ENCODE measurements around the gene CRYGD. TPM values are rescaled to one million over a fixed set of nuclear protein-coding genes. Genes with fewer than 3 reads are reported as not detected.
"Not testable (repeated sequence)": the region's sequence is repeated elsewhere in the genome, so short reads cannot be mapped to it uniquely, and the experiment has no call there.

The CRYGD gene
- total RNA-seq, 1 experiment from 2014 or later = not detected

DNA sequence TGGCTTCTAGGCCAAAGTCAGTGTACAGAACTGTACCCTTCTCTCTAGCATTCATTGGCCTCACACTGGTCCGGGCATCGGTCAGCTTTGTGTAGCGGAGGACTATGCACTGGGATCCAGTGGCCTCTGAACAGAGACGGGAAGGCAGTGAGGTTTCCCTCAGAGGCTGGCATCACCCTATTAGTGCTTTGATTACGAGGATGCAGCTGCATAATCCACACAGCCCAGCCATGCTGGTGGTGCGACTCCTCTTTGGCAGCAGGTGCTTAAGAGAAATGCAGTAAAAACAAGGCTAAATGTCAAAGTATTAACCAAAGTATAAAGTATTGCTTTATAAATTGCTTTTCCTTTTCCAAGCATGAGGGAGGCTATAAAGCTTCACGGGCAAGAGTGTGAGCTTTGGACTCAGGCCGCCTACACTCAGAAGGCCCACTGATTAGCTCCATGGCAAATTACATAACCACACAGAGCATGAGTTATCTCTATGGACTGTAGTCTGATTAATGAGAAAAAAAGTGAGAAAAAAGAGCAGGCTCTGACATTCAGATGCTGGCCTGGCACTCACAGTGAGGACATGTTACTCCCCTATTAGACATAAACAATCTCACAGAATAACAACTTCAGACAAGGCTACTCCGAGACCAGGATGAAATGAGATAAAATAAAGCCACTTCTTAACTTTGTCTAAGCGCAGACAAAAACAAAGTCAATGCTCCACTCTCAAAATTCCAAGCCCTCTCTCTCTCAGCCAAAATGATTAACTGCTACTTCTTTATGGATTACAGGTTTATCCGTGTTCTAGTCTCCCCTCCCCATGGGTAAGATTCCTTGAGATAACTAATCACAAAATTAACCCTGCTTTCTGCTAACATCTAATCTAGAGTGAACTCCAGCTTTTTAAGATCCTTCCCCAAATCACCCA lies 11.7 kb upstream of the CRYGD start:
- no peak for DNase-seq (ENCODE audit: low read depth)
- in situ Hi-C loops (cut with HindIII; ENCODE audit: low pct_unique_long_range_greater_than_20kb, low sequenced_read_pairs) = no loop called here

DNA sequence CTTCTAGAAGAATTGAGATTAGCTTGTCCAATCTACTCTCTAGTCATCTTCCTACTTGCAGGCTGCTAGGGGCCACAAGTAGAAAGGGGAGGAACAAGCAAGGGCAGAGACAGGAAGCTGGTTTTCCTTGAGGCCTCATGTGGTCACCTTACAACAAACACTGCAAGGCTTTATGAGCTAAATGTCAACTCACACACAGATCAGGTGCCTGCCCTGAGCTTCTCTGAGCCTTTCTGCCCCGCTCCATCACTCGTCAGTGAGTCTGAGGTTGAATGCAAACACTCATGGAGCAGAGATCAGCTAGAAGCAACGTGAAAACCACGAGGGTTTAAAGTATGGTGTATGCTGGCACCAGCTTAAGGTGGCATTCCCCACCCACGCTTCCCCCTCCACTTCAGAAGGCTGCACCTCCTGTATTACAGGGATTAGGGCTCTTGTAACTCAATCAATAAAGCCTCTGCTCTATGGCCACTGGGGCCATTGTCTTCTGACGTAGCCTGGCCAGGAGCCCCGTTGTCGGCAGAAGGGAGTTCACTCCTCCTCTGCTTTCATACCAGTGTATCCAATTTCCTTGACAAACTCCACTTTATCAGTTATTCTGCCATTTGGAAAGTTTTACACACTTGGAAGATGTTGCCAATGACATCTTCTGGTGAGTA lies 10.7 kb upstream of the CRYGD start:
- in situ Hi-C loops (cut with HindIII; ENCODE audit: low pct_unique_long_range_greater_than_20kb, low sequenced_read_pairs) = no loop called here
- DNase-seq (ENCODE audit: low read depth) = no peak

DNA sequence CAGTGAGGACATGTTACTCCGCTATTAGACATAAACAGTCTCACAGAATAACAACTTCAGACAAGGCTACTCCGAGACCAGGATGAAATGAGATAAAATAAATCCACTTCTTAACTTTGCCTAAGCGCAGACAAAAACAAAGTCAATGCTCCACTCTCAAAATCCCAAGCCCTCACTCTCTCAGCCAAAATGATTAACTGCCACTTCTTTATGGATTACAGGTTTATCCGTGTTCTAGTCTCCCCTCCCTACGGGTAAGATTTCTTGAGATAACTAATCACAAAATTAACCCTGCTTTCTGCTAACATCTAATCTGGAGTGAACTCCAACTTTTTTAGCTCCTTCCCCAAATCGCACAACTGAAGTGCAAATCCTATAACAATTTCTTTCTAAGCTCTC lies 6.4 kb upstream of the CRYGD start:
- in situ Hi-C loops (cut with HindIII; ENCODE audit: low pct_unique_long_range_greater_than_20kb, low sequenced_read_pairs) = no loop called here
- DNase-seq (ENCODE audit: low read depth) = no peak

DNA sequence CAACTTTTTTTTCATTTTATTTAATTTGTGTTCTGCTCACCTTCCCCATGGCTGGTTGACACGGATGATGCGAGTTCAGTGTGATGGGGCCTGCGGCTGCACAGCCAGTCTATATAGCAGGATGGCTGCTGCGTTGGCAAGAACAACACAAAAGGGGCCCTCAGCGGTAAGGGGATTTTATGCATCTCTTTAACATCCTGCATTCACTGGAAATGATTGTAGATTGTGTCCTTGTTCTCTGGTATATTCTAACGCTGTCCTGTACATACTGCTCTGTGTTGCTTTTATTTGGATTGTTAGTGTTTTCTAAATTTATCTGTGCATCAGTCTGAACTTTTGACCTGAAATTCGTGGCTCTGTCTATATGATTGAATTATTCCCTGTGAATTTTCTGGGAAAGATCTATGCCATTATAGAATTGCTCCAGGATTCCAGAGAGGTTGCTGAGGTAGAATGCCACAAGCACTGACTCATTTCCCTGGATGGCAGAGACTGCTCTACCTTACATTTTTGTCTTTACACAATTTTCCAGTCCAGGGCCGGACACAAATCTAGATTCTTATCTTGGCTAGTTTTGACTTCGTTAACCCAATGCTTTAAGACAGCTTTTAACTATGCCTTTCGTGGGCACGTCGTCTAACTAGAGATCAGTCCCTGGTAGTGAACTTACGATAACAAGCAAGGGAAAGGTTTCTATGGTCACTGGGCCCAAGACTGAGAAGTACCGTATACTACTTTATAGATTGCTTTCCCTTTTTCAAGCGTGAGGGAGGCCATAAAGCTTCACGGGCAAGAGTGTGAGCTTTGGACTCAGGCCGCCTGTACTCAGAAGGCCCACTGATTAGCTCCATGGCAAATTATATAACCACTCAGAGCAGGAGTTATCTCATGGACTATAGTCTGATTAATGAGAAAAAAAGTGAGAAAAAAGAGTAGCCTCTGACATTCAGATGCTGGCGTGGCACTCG lies 5.7 kb upstream of the CRYGD start, which contains the start of gene CRYGC:
Gene CRYGC (minus strand): TSS at position 85 of the 968 bp plus-strand sequence. CDS start 36 bp downstream, at position 49.
- no peak for DNase-seq (ENCODE audit: low read depth)
- in situ Hi-C loops (cut with HindIII; ENCODE audit: low pct_unique_long_range_greater_than_20kb, low sequenced_read_pairs) = no loop called here

DNA sequence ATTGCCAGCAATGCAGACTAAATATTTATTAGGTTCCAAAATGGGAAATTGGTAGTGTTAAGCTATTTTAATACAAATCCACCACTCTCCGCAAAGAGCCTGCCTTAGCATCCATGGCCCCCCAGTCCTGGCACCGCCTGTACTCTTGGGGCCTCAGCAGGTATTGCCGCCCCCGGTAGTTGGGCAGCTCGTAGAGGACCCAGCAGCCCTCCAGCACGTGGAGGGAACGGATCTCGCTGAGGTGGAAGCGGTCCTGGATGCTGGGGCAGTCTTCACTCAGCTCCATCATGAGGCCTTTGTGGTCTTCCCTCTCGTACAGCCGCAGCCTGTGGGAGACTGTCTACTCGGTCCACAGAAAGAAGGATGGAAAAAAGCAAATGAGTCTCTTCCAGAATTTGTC lies 3.8 kb upstream of the CRYGD start:
- in situ Hi-C loops (cut with HindIII; ENCODE audit: low pct_unique_long_range_greater_than_20kb, low sequenced_read_pairs) = no loop called here
- no peak for DNase-seq (ENCODE audit: low read depth)

DNA sequence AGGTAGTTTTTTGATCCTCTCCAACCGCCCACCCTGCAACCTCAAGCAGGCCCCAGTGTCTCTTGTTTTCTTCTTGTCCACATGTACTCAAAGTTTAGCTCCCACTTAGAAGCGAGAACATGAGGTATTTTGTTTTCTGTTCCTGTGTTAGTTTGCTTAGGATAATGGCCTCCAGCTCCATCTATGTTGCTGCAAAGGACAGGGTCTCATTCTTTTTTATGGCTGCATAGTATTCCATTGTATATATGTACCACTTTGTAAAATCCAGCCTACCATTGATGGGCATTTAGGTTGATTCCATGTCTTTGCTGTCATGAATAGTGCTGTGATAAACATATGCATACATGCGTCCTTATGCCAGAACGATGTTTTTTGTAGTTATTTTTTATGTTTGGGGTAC lies 2.8 kb upstream of the CRYGD start:
- in situ Hi-C loops (cut with HindIII; ENCODE audit: low pct_unique_long_range_greater_than_20kb, low sequenced_read_pairs) = no loop called here
- no peak for DNase-seq (ENCODE audit: low read depth)

DNA sequence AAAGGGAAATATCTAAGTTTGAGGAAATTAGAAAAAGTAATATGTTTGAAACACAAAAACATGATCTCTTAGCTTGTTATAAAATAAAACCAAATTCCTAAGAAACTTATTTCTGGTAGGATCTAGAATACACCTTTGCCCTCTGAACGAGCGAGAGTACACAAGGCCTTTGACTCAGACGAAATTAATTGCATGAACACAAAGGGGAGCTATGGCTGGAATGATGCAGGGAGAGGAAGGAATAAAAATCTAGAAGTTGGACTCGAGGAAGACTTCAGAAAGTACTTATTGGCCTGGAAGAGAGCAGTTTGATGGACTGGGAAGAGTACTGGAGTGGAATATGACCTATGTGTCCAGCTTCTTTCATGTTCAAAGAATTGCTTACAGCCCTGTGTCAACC lies 927 bp upstream of the CRYGD start:
- DNase-seq (ENCODE audit: low read depth) = no peak
- in situ Hi-C loops (cut with HindIII; ENCODE audit: low pct_unique_long_range_greater_than_20kb, low sequenced_read_pairs) = no loop called here

DNA sequence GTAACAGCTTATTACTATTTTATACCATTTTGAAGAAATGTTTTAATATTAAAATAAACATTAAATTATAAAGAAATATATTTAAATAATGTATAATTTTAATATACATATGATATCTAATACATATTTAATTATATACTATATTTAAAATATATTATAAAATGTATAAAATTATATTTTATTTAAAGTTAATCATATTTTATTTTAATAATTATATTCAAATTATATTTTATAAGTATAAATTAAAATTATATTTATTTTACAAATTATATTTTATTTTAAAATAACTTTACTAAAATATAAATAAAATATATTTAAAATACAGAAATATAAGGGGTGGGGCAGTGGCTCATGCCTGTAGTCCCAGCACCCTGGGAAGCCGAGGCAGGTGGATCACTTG lies 2.1 kb downstream of the CRYGD start:
- in situ Hi-C loops (cut with HindIII; ENCODE audit: low pct_unique_long_range_greater_than_20kb, low sequenced_read_pairs) = no loop called here
- DNase-seq (ENCODE audit: low read depth) = no peak

DNA sequence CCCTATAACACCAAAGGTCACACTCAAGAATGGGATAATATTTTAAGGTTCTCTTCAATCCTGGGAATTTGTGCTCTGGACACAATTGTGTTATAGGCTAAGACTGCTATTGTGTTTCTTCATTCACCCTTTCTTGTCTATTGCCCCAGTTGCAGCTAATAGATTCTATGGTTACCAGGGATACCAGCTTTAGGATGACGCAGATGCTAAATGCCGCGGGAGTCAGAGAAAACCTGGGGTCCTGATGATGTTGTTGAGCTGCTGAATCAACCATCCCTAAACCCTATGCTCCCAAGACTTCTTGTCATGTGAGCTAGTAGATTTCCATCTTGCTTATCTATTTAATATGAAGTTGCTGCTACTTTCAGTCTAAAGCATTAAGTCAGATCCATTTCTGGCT lies 5.4 kb downstream of the CRYGD start:
- in situ Hi-C loops (cut with HindIII; ENCODE audit: low pct_unique_long_range_greater_than_20kb, low sequenced_read_pairs) = no loop called here
- no peak for DNase-seq (ENCODE audit: low read depth)

DNA sequence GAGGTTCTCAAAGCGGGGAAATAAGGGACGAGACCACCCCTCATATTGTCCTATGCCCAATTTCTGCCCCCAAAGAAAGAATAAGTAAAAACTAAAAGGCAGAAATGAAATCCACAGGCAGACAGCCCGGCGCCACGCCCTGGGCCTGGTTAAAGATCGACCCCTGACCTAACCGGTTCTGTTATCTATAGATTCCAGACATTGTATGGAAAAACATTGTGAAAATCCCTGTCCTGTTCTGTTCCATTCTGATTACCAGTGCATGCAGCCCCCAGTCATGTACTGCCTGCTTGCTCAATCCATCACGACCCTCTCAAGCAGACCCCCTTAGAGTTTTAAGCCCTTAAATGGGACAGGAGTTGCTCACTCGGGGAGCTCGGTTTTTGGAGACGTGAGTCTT lies 6.9 kb downstream of the CRYGD start:
- in situ Hi-C loops (cut with HindIII; ENCODE audit: low pct_unique_long_range_greater_than_20kb, low sequenced_read_pairs); DNase-seq (ENCODE audit: low read depth): not testable (repeated sequence)

DNA sequence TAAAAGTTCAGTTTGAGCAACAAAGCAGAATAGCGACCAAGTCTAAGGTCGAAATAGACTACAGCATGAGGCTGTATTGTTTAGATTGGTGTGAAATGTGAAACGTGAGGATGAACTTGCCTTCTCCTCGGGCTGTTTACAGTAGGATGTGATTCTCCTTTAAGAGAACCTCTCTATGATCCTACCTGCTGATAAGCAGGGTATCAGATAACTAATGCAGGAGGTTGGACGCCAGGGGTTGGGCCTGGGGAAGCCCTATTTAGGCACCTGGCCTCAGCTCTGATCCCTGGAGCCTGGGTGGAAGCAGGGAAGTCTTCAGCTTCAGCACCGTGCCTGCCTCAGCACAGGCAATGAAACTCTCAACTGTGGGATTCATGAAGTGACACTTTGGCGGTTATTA lies 11.4 kb downstream of the CRYGD start:
- in situ Hi-C loops (cut with HindIII; ENCODE audit: low pct_unique_long_range_greater_than_20kb, low sequenced_read_pairs) = no loop called here
- no peak for DNase-seq (ENCODE audit: low read depth)

DNA sequence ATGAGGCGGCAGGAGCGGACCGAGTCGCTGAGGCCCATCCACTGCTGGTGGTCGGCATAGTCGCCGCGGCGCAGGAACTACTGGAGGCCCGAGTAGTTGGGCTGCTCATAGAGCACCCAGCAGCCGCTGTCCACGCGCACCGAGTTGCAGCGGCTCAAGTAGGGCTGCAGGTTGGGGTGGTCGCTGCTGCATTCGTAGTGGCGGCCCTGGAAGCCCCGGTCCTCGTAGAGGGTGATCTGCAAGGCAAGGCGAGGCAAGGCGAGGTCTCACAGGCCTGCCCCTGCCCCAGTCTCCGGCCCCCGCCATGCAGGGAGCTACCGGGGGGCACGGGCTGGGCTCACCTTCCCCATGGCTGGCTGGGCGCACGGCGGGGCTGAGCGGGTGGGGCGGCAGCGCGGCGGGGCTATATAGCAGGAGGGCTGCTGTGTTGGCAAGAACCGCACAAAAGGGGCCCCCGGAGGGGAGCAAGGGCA lies 12.0 kb downstream of the CRYGD start:
- DNase-seq (ENCODE audit: low read depth); in situ Hi-C loops (cut with HindIII; ENCODE audit: low pct_unique_long_range_greater_than_20kb, low sequenced_read_pairs): not testable (repeated sequence)

DNA sequence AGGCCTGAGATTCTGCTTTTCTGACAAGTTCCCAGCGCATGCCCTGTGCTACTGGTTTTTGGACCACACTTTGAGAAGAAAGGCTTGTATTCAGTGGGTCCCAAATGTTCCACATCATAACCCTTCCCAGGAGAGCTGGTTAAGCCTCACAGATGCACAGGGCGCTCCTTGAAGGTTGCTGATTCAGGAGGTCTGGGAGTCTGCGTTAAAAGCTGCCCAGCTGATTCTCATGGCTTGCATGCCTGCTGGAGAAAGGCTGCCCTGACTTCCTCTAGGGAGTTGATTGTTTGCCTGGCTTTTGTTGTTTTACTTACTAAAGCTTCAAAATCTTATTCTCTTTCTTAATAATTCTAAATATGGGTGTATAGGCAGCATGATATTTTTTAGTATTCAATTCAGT lies 20.7 kb downstream of the CRYGD start:
- DNase-seq (ENCODE audit: low read depth) = no peak
- in situ Hi-C loops (cut with HindIII; ENCODE audit: low pct_unique_long_range_greater_than_20kb, low sequenced_read_pairs) = no loop called here

DNA sequence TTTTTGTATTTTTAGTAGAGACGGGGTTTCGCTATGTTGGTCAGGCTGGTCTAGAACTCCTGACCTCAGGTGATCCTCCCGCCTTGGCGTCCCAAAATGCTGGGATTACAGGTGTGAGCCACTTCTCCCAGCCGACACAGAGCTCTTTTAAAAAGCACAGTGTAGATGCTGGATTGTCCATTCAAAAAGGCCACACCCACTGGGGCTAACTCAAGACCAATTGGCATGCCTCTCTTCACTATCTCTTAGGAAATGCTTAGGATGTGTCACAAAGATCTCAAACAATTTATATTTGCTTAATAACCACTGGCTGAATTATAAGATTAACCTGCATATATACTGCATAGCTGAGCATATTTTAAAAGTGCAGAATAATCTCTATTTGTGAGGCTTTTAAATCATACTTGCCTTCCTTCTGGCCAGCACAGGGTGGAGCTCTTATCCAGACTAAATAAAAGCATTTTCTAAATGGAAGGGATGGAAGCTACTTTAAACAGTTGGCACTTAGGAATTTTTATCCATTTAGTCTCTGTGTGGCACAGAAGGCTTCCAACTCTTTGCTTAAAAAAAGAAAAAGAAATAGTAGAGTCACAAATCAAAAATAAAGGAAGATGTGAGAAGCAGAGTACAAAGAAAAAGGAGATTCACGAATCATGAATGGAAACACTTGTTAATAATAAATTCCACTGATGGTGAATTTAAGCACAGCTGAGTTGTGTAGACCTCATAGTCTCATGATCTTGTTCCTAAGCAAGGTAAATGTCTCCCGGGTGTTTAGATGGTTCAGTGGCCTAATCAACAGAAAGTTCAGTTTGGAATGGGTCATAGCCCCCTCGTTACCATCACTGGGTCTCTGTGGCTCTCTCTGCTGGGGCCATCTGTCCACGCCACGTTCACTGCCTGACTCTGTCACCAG lies 22.4 kb downstream of the CRYGD start:
- in situ Hi-C loops (cut with HindIII; ENCODE audit: low pct_unique_long_range_greater_than_20kb, low sequenced_read_pairs) = no loop called here

DNA sequence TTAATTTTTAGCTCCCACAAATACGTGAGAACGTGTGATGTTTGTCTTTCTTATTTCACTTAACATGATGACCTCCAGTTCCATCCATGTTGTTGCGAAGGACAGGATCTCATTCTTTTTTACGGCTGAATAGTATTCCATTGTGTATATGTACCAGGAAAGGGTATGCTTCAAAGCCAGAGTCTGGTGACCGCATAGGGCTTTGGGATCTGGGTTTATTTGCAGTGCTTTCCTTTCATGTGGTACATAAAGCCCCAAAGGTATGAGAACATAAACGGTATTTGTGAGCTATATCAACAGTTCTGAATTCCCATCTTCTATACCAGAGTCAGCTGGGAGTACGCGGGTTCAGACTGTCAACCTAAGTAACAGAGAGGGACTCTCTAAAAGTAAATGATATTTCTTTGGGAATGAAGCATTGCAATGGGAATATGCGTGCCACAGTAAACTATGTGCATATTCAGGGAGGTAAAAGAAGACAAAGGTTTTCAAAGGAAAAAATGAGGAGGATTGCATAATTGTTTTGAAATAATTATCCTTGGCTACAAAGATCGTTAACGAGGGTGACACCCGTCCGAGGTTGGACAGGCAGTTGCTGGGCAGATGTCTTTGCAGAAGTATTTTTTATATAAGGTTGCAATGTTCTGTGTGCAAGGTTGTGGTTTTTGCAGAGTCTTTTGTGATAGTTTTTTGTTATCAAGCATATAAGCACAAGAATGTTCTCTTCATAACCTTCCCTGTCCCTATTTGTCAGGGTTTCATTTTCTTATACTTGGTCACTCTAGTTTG lies 24.4 kb downstream of the CRYGD start:
- in situ Hi-C loops (cut with HindIII; ENCODE audit: low pct_unique_long_range_greater_than_20kb, low sequenced_read_pairs) = no loop called here
- no peak for DNase-seq (ENCODE audit: low read depth)

More for the DNA sequence above, 22.4 kb downstream of the CRYGD start:
- peak; percentile 13 for DNase-seq (ENCODE audit: low read depth)

DNA sequence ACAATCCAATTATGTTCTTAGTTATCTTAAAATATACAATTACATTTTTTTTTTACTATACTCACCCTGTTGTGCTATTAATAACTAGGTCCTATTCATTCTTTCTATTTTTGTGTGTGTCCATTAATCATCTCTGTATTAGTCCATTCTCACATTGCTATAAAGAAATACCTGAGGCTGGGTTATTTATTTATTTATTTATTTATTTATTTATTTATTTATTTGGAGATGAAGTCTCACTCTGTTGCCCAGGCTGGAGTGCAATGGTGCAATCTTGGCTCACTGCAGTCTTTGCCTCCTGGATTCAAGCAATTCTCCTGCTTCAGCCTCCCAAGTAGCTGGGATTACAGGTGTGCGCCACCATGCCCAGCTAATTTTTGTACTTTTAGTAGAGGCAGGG lies 25.6 kb downstream of the CRYGD start:
- in situ Hi-C loops (cut with HindIII; ENCODE audit: low pct_unique_long_range_greater_than_20kb, low sequenced_read_pairs); DNase-seq (ENCODE audit: low read depth): not testable (repeated sequence)

DNA sequence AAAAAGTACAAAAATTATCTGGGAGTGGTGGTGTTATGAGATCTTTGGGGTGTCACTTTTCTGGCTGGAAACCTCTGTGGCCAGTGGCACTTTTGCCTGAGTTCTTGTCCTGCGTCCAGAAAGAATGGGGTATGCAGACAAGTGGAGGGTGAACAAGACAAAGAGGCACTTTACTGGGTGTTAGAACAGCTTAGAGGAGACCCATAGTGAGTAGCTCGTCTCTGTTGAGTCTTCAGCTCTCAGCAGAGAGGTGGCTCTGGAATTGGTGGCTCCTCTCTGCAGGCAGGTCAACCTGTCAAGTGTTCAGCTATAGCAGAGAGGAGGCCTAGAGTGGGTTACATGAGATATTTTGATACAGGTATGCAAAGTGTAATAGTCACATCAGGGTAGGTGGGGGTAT lies 26.1 kb downstream of the CRYGD start:
- in situ Hi-C loops (cut with HindIII; ENCODE audit: low pct_unique_long_range_greater_than_20kb, low sequenced_read_pairs) = no loop called here
- no peak for DNase-seq (ENCODE audit: low read depth)

Data from Caki2 (cell line).